Gastroesophageal sphincter (tissue), 4 donors: Measurements from ENCODE around the gene DNLZ. TPM values are rescaled to one million over a fixed set of nuclear protein-coding genes. Genes with fewer than 3 reads are reported as not detected.

ENCODE experiments used
- ATAC-seq: fragments of 150-250 bp; one replicate; pipeline ENCODE4 v1.9.1; 2016; ENCODE audit warnings: mild to moderate bottlenecking, moderate library complexity
- H3K27ac ChIP-seq, 4 donors: fragments of 200-600 bp; sonication (generic) in 3 of 4; 1 replicate in 3 of 4; 2 replicates in 1 of 4; pipeline ENCODE4 v1.5.1; 2016 to 2019
- H3K27me3 ChIP-seq: fragments of 200-600 bp; sonication (generic); one replicate; pipeline ENCODE4 v1.5.1; 2019
- H3K36me3 ChIP-seq, 2 donors: fragments of 200-600 bp; sonication (generic); one replicate each; pipeline ENCODE4 v1.5.1; 2019; ENCODE audit warnings: control low read depth in 1 of 2
- H3K4me1 ChIP-seq, 3 donors: fragments of 200-600 bp; sonication (generic); 1 replicate in 2 of 3; 2 replicates in 1 of 3; pipeline ENCODE4 v1.5.1; 2016 to 2019; ENCODE audit warnings: control low read depth in 2 of 3
- H3K4me3 ChIP-seq, 2 donors: fragments of 200-600 bp; sonication (generic); one replicate each; pipeline ENCODE4 v1.5.1; 2019; ENCODE audit warnings: mild to moderate bottlenecking in 1 of 2, moderate library complexity in 1 of 2
- H3K9me3 ChIP-seq, 3 donors: fragments of 200-600 bp; sonication (generic); one replicate each; pipeline ENCODE4 v1.5.1; 2017 to 2019; ENCODE audit warnings: control low read depth in 2 of 3
- EP300 ChIP-seq: sonication (generic); formaldehyde crosslinking; IDR thresholded peaks from one replicate; pipeline ENCODE4 v1.6.1; 2017; ENCODE audit warnings: antibody characterized with exemption, mild to moderate bottlenecking
- POLR2A ChIP-seq, 2 donors: fragments of 450-650 bp; IDR thresholded peaks; one replicate each; pipeline ENCODE4 v1.6.1; 2017; ENCODE audit warnings: antibody characterized with exemption in 2 of 2, mild to moderate bottlenecking in 2 of 2, moderate library complexity in 1 of 2
- POLR2AphosphoS5 ChIP-seq: sonication (generic); formaldehyde crosslinking; IDR thresholded peaks from one replicate; pipeline ENCODE4 v1.6.1; 2017; ENCODE audit warnings: antibody characterized with exemption
- WGBS, 2 donors: methylation state at CpG; one replicate each; pipeline ENCODE4 v1.1.5; 2018; ENCODE audit warnings: low coverage in 1 of 2; 5-methylcytosine and 5-hydroxymethylcytosine counted together
- total RNA-seq, 4 donors: library from RNA; depleted of rRNA; stranded (reverse); fragments of >200 nt; gene quantifications; one replicate each; pipeline ENCODE4 v1.1.0, GENCODE V29; 2016
- TF ChIP-seq, protein P1 (sequence below), 4 experiments: fragments of 200-600 bp in 2 of 4; fragments of 450-650 bp in 2 of 4; sonication (generic) in 1 of 4; IDR thresholded peaks; one replicate each; pipeline ENCODE4 v1.5.1; 2017 to 2019; ENCODE audit warnings: antibody characterized with exemption in 4 of 4, mild to moderate bottlenecking in 2 of 4, moderate library complexity in 2 of 4

Gene DNLZ
- total RNA-seq, 4 donors from 2014 or later: 8.4 to 23.7 (median 15.7) TPM

- Histone ChIP-seq H3K4me3 (no peak overlapping the region), H3K27ac (no peak overlapping the region), H3K9me3 (no peaks in the 10 kb centered on the region), H3K27me3 (no peaks in the 10 kb centered on the region), H3K4me1 (peaks cover 0 to 7% (median 2%) of the 10 kb centered on the region in 3 donors), H3K36me3 (peaks cover 0 to 97% of the 10 kb centered on the region in 2 donors)
- no peak for ATAC-seq
- WGBS, 2 donors: no CpG with 5 or more reads among the region's 17 CpGs
- TF ChIP-seq, protein P1, sequence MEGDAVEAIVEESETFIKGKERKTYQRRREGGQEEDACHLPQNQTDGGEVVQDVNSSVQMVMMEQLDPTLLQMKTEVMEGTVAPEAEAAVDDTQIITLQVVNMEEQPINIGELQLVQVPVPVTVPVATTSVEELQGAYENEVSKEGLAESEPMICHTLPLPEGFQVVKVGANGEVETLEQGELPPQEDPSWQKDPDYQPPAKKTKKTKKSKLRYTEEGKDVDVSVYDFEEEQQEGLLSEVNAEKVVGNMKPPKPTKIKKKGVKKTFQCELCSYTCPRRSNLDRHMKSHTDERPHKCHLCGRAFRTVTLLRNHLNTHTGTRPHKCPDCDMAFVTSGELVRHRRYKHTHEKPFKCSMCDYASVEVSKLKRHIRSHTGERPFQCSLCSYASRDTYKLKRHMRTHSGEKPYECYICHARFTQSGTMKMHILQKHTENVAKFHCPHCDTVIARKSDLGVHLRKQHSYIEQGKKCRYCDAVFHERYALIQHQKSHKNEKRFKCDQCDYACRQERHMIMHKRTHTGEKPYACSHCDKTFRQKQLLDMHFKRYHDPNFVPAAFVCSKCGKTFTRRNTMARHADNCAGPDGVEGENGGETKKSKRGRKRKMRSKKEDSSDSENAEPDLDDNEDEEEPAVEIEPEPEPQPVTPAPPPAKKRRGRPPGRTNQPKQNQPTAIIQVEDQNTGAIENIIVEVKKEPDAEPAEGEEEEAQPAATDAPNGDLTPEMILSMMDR (IDR thresholded peaks at IDR 0.05): no peak
- TF ChIP-seq POLR2A (IDR thresholded peaks at IDR 0.05) (no peak), POLR2AphosphoS5 (no peak), EP300 (no peak)
Measured at GRCh38 chr9:136393531-136393930, 30.0 kb upstream of the DNLZ start.

GRCh38 chr9:136392538-136393449 is 29.2 kb upstream of the DNLZ start:
- H3K27me3 ChIP-seq: no peaks in the 10 kb centered on the region
- no peaks in the 10 kb centered on the region for H3K4me1 ChIP-seq
- no peaks in the 10 kb centered on the region for H3K9me3 ChIP-seq
- no peak overlapping the region for H3K4me3 ChIP-seq
- 60 to 90% methylated on average over 1 to 2 of the region's 21 CpGs for WGBS, 2 donors
- H3K27ac ChIP-seq: no peak overlapping the region
- TF ChIP-seq POLR2A (IDR thresholded peaks at IDR 0.05): no peak
- TF ChIP-seq EP300: no peak
- TF ChIP-seq, protein P1 (IDR thresholded peaks at IDR 0.05): no peak
- no peak for TF ChIP-seq POLR2AphosphoS5
- ATAC-seq: peak; percentile 23
- H3K36me3 ChIP-seq: peaks cover 0 to 97% of the 10 kb centered on the region in 2 donors

DNA sequence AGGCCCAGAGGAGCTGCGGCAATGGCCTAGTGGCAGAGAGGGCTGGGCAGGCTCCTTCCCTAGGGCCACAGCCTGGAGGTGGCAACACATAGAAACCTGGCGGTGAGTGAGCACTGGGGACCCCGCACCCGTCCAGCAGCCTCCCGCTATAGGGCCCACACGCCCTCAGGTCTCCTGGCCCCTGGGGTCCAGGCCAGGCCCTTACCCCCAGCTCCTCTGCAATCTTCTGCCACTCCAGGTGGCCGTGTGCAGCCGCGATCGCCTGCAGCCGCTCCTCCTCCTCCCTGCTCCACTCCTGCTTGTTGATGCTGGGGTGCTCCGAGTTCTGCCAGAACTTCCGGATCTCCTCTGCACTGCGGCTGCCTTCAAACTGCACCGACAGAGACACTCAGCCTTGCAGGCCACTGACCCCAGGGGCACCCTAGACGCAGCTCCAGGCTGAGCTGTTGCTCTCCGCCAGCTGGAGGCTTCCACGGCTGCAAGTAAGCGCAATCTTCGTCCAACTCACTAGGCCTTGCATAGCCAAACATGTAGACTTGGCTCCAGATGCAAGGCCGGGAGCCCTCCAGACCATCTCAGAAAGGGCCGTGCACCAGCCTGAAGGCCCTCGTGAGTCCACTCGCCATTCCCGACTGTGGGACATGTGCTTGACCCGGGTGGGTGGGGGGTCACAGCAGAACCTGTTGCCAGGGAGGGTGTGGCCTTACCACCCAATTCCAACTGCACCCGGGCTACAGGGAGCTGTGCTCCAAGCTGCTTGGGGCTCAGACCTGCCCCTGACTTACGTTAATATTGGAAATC is 28.4 kb upstream of the DNLZ start:
- Histone ChIP-seq H3K4me3 (no peak overlapping the region), H3K9me3 (no peaks in the 10 kb centered on the region), H3K4me1 (no peaks in the 10 kb centered on the region), H3K36me3 (peaks cover 0 to 97% of the 10 kb centered on the region in 2 donors), H3K27me3 (no peaks in the 10 kb centered on the region), H3K27ac (no peak overlapping the region)
- no peak for TF ChIP-seq POLR2AphosphoS5
- no peak for TF ChIP-seq EP300
- no peak for TF ChIP-seq POLR2A (IDR thresholded peaks at IDR 0.05)
- TF ChIP-seq, protein P1 (IDR thresholded peaks at IDR 0.05): no peak
- ATAC-seq: no peak
- 69 to 100% methylated on average over 4 to 9 of the region's 28 CpGs for WGBS, 2 donors

DNA sequence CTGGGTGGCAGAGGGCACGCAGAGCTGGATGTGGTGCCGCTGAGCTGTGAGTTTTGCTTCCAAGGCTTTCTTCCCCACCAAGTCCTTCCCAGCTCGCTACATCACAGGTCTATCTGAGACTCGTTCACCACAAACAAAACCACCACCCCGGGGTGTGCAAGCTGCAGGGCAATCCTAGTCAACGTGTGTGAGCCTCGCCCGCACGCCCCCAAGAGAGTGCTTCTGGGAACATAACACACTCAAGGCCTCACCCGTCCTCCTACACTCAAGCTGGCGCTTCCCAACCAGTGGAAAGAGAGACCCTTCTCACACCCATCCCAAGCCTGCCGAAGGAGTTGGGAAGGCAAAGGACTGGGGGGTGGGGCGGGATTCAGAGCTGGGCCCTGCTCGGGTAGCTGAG is 25.9 kb upstream of the DNLZ start:
- H3K9me3 ChIP-seq: no peaks in the 10 kb centered on the region
- 40% methylated on average over 2 of the region's 14 CpGs; no CpG with 5 or more reads in 1 of the 2 donors for WGBS, 2 donors
- H3K27ac ChIP-seq: no peak overlapping the region
- no peaks in the 10 kb centered on the region for H3K4me1 ChIP-seq
- no peaks in the 10 kb centered on the region for H3K27me3 ChIP-seq
- no peak for TF ChIP-seq EP300
- no peak for TF ChIP-seq POLR2AphosphoS5
- TF ChIP-seq, protein P1 (IDR thresholded peaks at IDR 0.05): no peak
- TF ChIP-seq POLR2A (IDR thresholded peaks at IDR 0.05): no peak
- ATAC-seq: no peak
- H3K36me3 ChIP-seq: peaks cover 0 to 97% of the 10 kb centered on the region in 2 donors
- no peak overlapping the region for H3K4me3 ChIP-seq
